ENCODE data around the gene SPTBN4.

GRCh38 chr19:40465557-40466218 lies 1.1 kb upstream of the SPTBN4 start, which contains the start of gene BLVRB:
- TF ChIP-seq CTCF (IDR thresholded peaks at IDR 0.05) (peak in 1 of 3 donors; percentile 5), EP300 (IDR thresholded peaks at IDR 0.05) (no peak), POLR2A (IDR thresholded peaks at IDR 0.05) (peak; percentile 94)

Measured in ovary (tissue), 3 donors.